Endothelial cell of umbilical vein (primary cell): ENCODE results near the gene RFXANK. TPM values are rescaled to one million over a fixed set of nuclear protein-coding genes. Genes with fewer than 3 reads are reported as not detected.

Source experiments
- BruUV-seq: library from RNA; stranded (reverse); fragments of 400-500 nt; replicated peaks from 2 replicates; lab custom pipeline; 2021; lab: Mats Ljungman, UMichigan
- CTCF ChIA-PET: fragments of 300-600, 350-600 bp; sonication (Branson Sonifier 250); formaldehyde crosslinking; loops from one replicate; lab custom pipeline; 2021; ENCODE audit warnings: antibody characterized with exemption, inconsistent platforms; lab: Charles Lee
- POLR2A ChIA-PET: fragments of 300-600, 350-600 bp; sonication (Branson Sonifier 250); formaldehyde crosslinking; loops from one replicate; lab custom pipeline; 2021; ENCODE audit warnings: antibody characterized with exemption, inconsistent platforms; lab: Charles Lee
- DNase-seq: peaks from one replicate; pipeline ENCODE4 v3.0.0-alpha.2; 2011; ENCODE audit warnings: low read depth, low spot score
- FAIRE-seq: peaks from 2 replicates; lab custom pipeline; 2011; peaks lifted over from hg19 to GRCh38; lab: Jason Lieb, UNC
- H2AFZ ChIP-seq: 2 replicates; pipeline ENCODE4 v1.6.0; 2012; ENCODE audit warnings: low read depth, low read length, control low read depth, inconsistent platforms
- H3K27ac ChIP-seq: 2 replicates; pipeline ENCODE4 v1.5.1; 2011; ENCODE audit warnings: low read depth, mild to moderate bottlenecking, control low read depth, low read length, moderate library complexity; ENCODE audit not compliant: insufficient read depth
- H3K27me3 ChIP-seq, 2 experiments: 2 replicates each; pipeline versions ENCODE4 v1.6.0 to v1.6.1; 2011; ENCODE audit warnings: low read length in 2 of 2, mixed read lengths in 1 of 2; ENCODE audit not compliant: control insufficient read depth in 2 of 2, insufficient read depth in 2 of 2
- H3K36me3 ChIP-seq, 2 experiments: 2 replicates in 1 of 2; 3 replicates in 1 of 2; pipeline ENCODE4 v1.5.1; 2011; ENCODE audit warnings: low read length in 2 of 2, mild to moderate bottlenecking in 1 of 2, moderate library complexity in 1 of 2; ENCODE audit not compliant: control insufficient read depth in 2 of 2, insufficient read depth in 2 of 2; ENCODE audit errors: extremely low read depth in 1 of 2
- H3K4me1 ChIP-seq: 3 replicates; pipeline ENCODE4 v1.5.1; 2011; ENCODE audit warnings: mild to moderate bottlenecking, low read length; ENCODE audit not compliant: control insufficient read depth, insufficient read depth; ENCODE audit errors: extremely low read depth
- H3K4me2 ChIP-seq: 2 replicates; pipeline ENCODE4 v1.6.1; 2011; ENCODE audit warnings: low read length, control low read depth, mixed read lengths; ENCODE audit not compliant: insufficient read depth
- H3K4me3 ChIP-seq, 3 experiments: fragments of 200-600 bp in 1 of 3; sonication (generic), shearing (Covaris generic) in 1 of 3; replicated peaks in 1 of 3; 2 replicates each; pipeline ENCODE4 v1.5.1; 2011 to 2016; ENCODE audit warnings: control low read depth in 3 of 3, low read length in 3 of 3, mild to moderate bottlenecking in 2 of 3, inconsistent platforms in 1 of 3, low read depth in 1 of 3, moderate library complexity in 1 of 3; ENCODE audit not compliant: insufficient read depth in 1 of 3
- H3K79me2 ChIP-seq: 2 replicates; pipeline ENCODE4 v1.6.0; 2012; ENCODE audit warnings: low read length, inconsistent platforms; ENCODE audit not compliant: control insufficient read depth, insufficient read depth
- H3K9ac ChIP-seq: replicated peaks from 2 replicates; pipeline ENCODE3; 2011; ENCODE audit warnings: low read length, control low read depth; ENCODE audit not compliant: insufficient read depth; ENCODE audit errors: extremely low read depth
- H3K9me1 ChIP-seq: replicated peaks from 3 replicates; pipeline ENCODE4 v1.6.0; 2011; ENCODE audit warnings: mild to moderate bottlenecking, low read length; ENCODE audit not compliant: control insufficient read depth, insufficient read depth; ENCODE audit errors: extremely low read depth
- H3K9me3 ChIP-seq: replicated peaks from 2 replicates; pipeline ENCODE4 v1.5.1; 2012; ENCODE audit warnings: low read length, inconsistent platforms; ENCODE audit not compliant: control insufficient read depth, insufficient read depth
- H4K20me1 ChIP-seq: replicated peaks from 2 replicates; pipeline ENCODE3; 2011; ENCODE audit warnings: mild to moderate bottlenecking, low read length; ENCODE audit not compliant: control insufficient read depth, insufficient read depth; ENCODE audit errors: extremely low read depth
- EZH2 ChIP-seq: IDR thresholded peaks from 2 replicates; pipeline ENCODE4 v1.6.1; 2012; ENCODE audit warnings: borderline replicate concordance, low read depth, mild to moderate bottlenecking, moderate library complexity, low read length, inconsistent platforms; ENCODE audit not compliant: severe bottlenecking
- FOS ChIP-seq: IDR thresholded peaks from 2 replicates; pipeline ENCODE4 v1.6.1; 2011; ENCODE audit warnings: mild to moderate bottlenecking, low read length, moderate library complexity, borderline replicate concordance; ENCODE audit not compliant: insufficient read depth
- GATA2 ChIP-seq: IDR thresholded peaks from 2 replicates; pipeline ENCODE4 v1.7.0; 2011; ENCODE audit warnings: low read depth, mild to moderate bottlenecking, moderate library complexity, mixed read lengths, low read length; ENCODE audit not compliant: insufficient read length, insufficient read depth
- JUN ChIP-seq: IDR thresholded peaks from 2 replicates; pipeline ENCODE4 v1.6.1; 2011; ENCODE audit warnings: borderline replicate concordance, low read depth; ENCODE audit not compliant: insufficient read length, insufficient read depth
- MYC ChIP-seq: IDR thresholded peaks from one replicate; pipeline ENCODE4 v1.6.1; 2011; ENCODE audit warnings: mild to moderate bottlenecking, low read depth, low read length
- POLR2A ChIP-seq: IDR thresholded peaks from 2 replicates; pipeline ENCODE4 v1.6.1; 2012; ENCODE audit warnings: low read depth, mild to moderate bottlenecking, control low read depth, low read length
- POLR2AphosphoS5 ChIP-seq: IDR thresholded peaks from 2 replicates; pipeline ENCODE4 v1.6.1; 2012; ENCODE audit warnings: low read depth, mild to moderate bottlenecking, control low read depth, low read length, moderate library complexity; ENCODE audit not compliant: insufficient read depth
- dilution Hi-C: fragments of 300-500 bp; cut with MboI; formaldehyde crosslinking; loops from one replicate; pipeline ENCODE4 v1.15.0; 2019; ENCODE audit warnings: low sequenced_read_pairs; ENCODE audit not compliant: extremely low pct_ligation_motif_present
- intact Hi-C: fragments of 100-400 bp; cut with micrococcal nuclease; formaldehyde crosslinking; loops from one replicate; pipeline ENCODE4 v1.10.0; 2022
- polyA plus RNA-seq, 4 experiments: library from polyadenylated mRNA; depleted of rRNA in 3 of 4; stranded (reverse) in 3 of 4; unstranded in 1 of 4; fragments of >200 nt; gene quantifications; 2 replicates each; pipeline versions ENCODE4 v1.2.1 to v1.2.3, GENCODE V29; 2011 to 2012; ENCODE audit warnings: missing spikeins in 1 of 4
- total RNA-seq: library from RNA; stranded (reverse); gene quantifications from 2 replicates; pipeline ENCODE4 v1.2.3, GENCODE V29; 2021
- TF ChIP-seq, protein P1 (sequence below): IDR thresholded peaks from 2 replicates; pipeline ENCODE4 v1.6.1; 2011; ENCODE audit not compliant: insufficient read depth, insufficient read length
- TF ChIP-seq, protein P2 (sequence below), 2 donors: IDR thresholded peaks; 1 replicate in 1 of 2; 2 replicates in 1 of 2; pipeline ENCODE4 v1.5.1; 2011; ENCODE audit warnings: low read length in 2 of 2, mild to moderate bottlenecking in 2 of 2, moderate library complexity in 2 of 2, control low read depth in 1 of 2, inconsistent platforms in 1 of 2, low read depth in 1 of 2; ENCODE audit not compliant: insufficient read depth in 1 of 2; ENCODE audit errors: extremely low read depth in 1 of 2

RFXANK gene
- total and polyA plus RNA-seq, 2 donors (not counting 3 experiments of a cell fraction or from before 2014, with no cell fraction given), result 105 to 124 TPM

DNA sequence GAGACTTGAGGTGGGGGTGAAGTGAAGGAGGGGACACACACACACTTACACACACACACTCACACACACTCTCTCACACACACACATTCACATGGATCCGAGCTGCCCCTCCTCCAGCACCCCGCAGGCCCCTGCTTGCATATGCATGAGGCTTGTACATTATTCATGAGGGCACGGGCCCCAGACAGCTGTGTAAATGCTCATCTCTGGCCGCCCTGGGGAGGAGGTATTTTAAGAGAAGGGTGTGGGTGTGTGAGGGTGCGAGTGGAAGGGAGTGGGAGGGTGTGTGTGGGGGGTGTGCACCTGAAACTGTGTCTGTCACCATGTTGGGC is 22.1 kb downstream of the RFXANK start:
- CTCF ChIA-PET, result interaction anchor here (0.7 to 1.5 kb wide), 2 partner anchors 16 to 191 kb away, joined by 3 to 8 read pairs; no protein-coding TSS in a partner anchor
- FAIRE-seq, result no peak

More for the DNA sequence above, 22.1 kb downstream of the RFXANK start:
- no peaks in the 10 kb centered on the region for H3K9me1 ChIP-seq
- no peak overlapping the region for H3K9ac ChIP-seq
- no TSS peak for BruUV-seq
- no peak overlapping the region for H3K27ac ChIP-seq
- no peaks in the 10 kb centered on the region for H3K36me3 ChIP-seq
- no peaks in the 10 kb centered on the region for H3K79me2 ChIP-seq
- POLR2A ChIA-PET, result no interaction called here
- TF ChIP-seq FOS, result no peak
- no peak for TF ChIP-seq POLR2AphosphoS5
- TF ChIP-seq GATA2, result no peak
- no peak for TF ChIP-seq EZH2
- no peak for TF ChIP-seq POLR2A
- TF ChIP-seq JUN, result no peak
- no peak for TF ChIP-seq MYC
- TF ChIP-seq, protein P1, sequence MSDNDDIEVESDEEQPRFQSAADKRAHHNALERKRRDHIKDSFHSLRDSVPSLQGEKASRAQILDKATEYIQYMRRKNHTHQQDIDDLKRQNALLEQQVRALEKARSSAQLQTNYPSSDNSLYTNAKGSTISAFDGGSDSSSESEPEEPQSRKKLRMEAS, result no peak
- TF ChIP-seq, protein P2, sequence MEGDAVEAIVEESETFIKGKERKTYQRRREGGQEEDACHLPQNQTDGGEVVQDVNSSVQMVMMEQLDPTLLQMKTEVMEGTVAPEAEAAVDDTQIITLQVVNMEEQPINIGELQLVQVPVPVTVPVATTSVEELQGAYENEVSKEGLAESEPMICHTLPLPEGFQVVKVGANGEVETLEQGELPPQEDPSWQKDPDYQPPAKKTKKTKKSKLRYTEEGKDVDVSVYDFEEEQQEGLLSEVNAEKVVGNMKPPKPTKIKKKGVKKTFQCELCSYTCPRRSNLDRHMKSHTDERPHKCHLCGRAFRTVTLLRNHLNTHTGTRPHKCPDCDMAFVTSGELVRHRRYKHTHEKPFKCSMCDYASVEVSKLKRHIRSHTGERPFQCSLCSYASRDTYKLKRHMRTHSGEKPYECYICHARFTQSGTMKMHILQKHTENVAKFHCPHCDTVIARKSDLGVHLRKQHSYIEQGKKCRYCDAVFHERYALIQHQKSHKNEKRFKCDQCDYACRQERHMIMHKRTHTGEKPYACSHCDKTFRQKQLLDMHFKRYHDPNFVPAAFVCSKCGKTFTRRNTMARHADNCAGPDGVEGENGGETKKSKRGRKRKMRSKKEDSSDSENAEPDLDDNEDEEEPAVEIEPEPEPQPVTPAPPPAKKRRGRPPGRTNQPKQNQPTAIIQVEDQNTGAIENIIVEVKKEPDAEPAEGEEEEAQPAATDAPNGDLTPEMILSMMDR (IDR thresholded peaks at IDR 0.05; ENCODE audit: extremely low read depth in 1 of 2, insufficient read depth in 1 of 2, low read depth in 1 of 2, low read length in 2 of 2), result no peak
- dilution Hi-C loops (no loop called here), intact Hi-C loops (no loop called here)
- peaks cover 10 to 11% of the 10 kb centered on the region in 2 experiments for H3K27me3 ChIP-seq
- no peaks in the 10 kb centered on the region for H3K4me1 ChIP-seq
- H2AFZ ChIP-seq, result no peak overlapping the region
- H3K4me2 ChIP-seq, result no peak overlapping the region
- no peak for DNase-seq
- no peaks in the 10 kb centered on the region for H3K9me3 ChIP-seq
- H3K4me3 ChIP-seq, result no peak overlapping the region
- no peaks in the 10 kb centered on the region for H4K20me1 ChIP-seq
